Left ventricle myocardium inferior (tissue), 1 donor: ENCODE results near the gene HBQ1. TPM values are rescaled to one million over a fixed set of nuclear protein-coding genes. Genes with fewer than 3 reads are reported as not detected.

Experiments used
- DNase-seq: peaks from one replicate; pipeline ENCODE4 v3.0.0-alpha.2; 2020
- H3K27ac ChIP-seq: fragments of 200-600 bp; replicated peaks from 2 replicates; pipeline ENCODE4 v1.8.0; 2021
- H3K27me3 ChIP-seq: fragments of 200-600 bp; 2 replicates; pipeline ENCODE4 v1.8.0; 2021; ENCODE audit warnings: low read depth
- H3K36me3 ChIP-seq: fragments of 200-600 bp; 2 replicates; pipeline ENCODE4 v1.8.0; 2021
- H3K4me1 ChIP-seq: fragments of 200-600 bp; 2 replicates; pipeline ENCODE4 v1.8.0; 2021
- H3K4me3 ChIP-seq: fragments of 200-600 bp; 2 replicates; pipeline ENCODE4 v1.8.0; 2021; ENCODE audit warnings: mild to moderate bottlenecking, moderate library complexity
- H3K9me3 ChIP-seq: fragments of 200-600 bp; replicated peaks from 2 replicates; pipeline ENCODE4 v1.8.0; 2021
- CTCF ChIP-seq: fragments of 200-600 bp; IDR thresholded peaks from 2 replicates; pipeline ENCODE4 v1.8.0; 2021; ENCODE audit warnings: antibody characterized with exemption, mild to moderate bottlenecking, borderline replicate concordance
- intact Hi-C: fragments of 100-400 bp; cut with micrococcal nuclease; formaldehyde crosslinking; loops from one replicate; pipeline ENCODE4 v1.11.0; 2022
- total RNA-seq: library from RNA; stranded (reverse); fragmentation: NEBNext Ultra II Directional; extraction: Animal tissue kit (Norgen Biotek cat#: 25700); gene quantifications from one replicate; pipeline ENCODE4 v1.2.1, GENCODE V29; 2021
- donor health status: DM: no; HTN: yes; CAD: no; lungs with severe emphysema.

Gene HBQ1
- total RNA-seq, 1 donor from 2014 or later = not detected

- TF ChIP-seq CTCF = no peak
- Histone ChIP-seq H3K36me3 (peaks cover 75% of the 10 kb centered on the region), H3K9me3 (no peaks in the 10 kb centered on the region), H3K27me3 (no peaks in the 10 kb centered on the region), H3K4me3 (no peak overlapping the region), H3K27ac (no peak overlapping the region), H3K4me1 (no peaks in the 10 kb centered on the region)
- no peak for DNase-seq
- intact Hi-C loops = no loop called here
Observed at GRCh38 chr16:189604-190186, 9.4 kb downstream of the HBQ1 start.

- Histone ChIP-seq H3K4me3 (no peak overlapping the region), H3K27ac (no peak overlapping the region), H3K36me3 (peaks cover 97% of the 10 kb centered on the region), H3K9me3 (no peaks in the 10 kb centered on the region), H3K27me3 (no peaks in the 10 kb centered on the region), H3K4me1 (no peaks in the 10 kb centered on the region)
- no peak for TF ChIP-seq CTCF
- no peak for DNase-seq
- intact Hi-C loops = no loop called here
Observed at GRCh38 chr16:191831-192230, 11.6 kb downstream of the HBQ1 start.

GRCh38 chr16:192686-193085, 12.4 kb downstream of the HBQ1 start:
- intact Hi-C loops = no loop called here
- H3K4me1 ChIP-seq = no peaks in the 10 kb centered on the region
- no peak overlapping the region for H3K27ac ChIP-seq
- H3K9me3 ChIP-seq = no peaks in the 10 kb centered on the region
- H3K36me3 ChIP-seq = peaks cover 99% of the 10 kb centered on the region
- no peak for TF ChIP-seq CTCF
- no peaks in the 10 kb centered on the region for H3K27me3 ChIP-seq
- DNase-seq = no peak
- no peak overlapping the region for H3K4me3 ChIP-seq

- no peaks in the 10 kb centered on the region for H3K27me3 ChIP-seq
- no peak overlapping the region for H3K27ac ChIP-seq
- no peaks in the 10 kb centered on the region for H3K9me3 ChIP-seq
- no peak for TF ChIP-seq CTCF
- H3K4me3 ChIP-seq = no peak overlapping the region
- H3K4me1 ChIP-seq = no peaks in the 10 kb centered on the region
- DNase-seq = no peak
- intact Hi-C loops = no loop called here
- H3K36me3 ChIP-seq = peaks cover 100% of the 10 kb centered on the region
Observed at GRCh38 chr16:193441-193840, 13.2 kb downstream of the HBQ1 start.

- TF ChIP-seq CTCF = no peak
Observed at GRCh38 chr16:194516-194915, 14.3 kb downstream of the HBQ1 start.

More at GRCh38 chr16:194516-194915, 14.3 kb downstream of the HBQ1 start:
- Histone ChIP-seq H3K27ac (no peak overlapping the region), H3K27me3 (no peaks in the 10 kb centered on the region), H3K4me1 (no peaks in the 10 kb centered on the region), H3K9me3 (no peaks in the 10 kb centered on the region), H3K4me3 (no peak overlapping the region), H3K36me3 (peaks cover 100% of the 10 kb centered on the region)
- intact Hi-C loops = no loop called here
- DNase-seq = no peak
